Right cardiac atrium (tissue), 5 donors: ENCODE results near the gene IGSF9B. TPM values are rescaled to one million over a fixed set of nuclear protein-coding genes. Genes with fewer than 3 reads are reported as not detected.

Source experiments
- ATAC-seq, 2 donors: fragments of 200-7000 bp; cut with Tn5 transposase; one replicate each; pipeline versions ENCODE4 v1.8.0 to v1.9.1; 2020; ENCODE audit warnings: moderate library complexity in 2 of 2, mild to moderate bottlenecking in 1 of 2
- DNase-seq, 3 donors: peaks; one replicate each; pipeline ENCODE4 v3.0.0-alpha.2; 2020
- H3K27ac ChIP-seq: one replicate; pipeline ENCODE4 v1.5.1; 2013; ENCODE audit warnings: mild to moderate bottlenecking, low read length, control low read depth, moderate library complexity
- H3K27me3 ChIP-seq: one replicate; pipeline ENCODE4 v1.6.1; 2013; ENCODE audit not compliant: control insufficient read depth, insufficient read depth
- H3K4me1 ChIP-seq: one replicate; pipeline ENCODE4 v1.6.1; 2013; ENCODE audit warnings: low read length; ENCODE audit not compliant: control insufficient read depth, insufficient read depth
- H3K4me3 ChIP-seq: one replicate; pipeline ENCODE4 v1.5.1; 2013; ENCODE audit warnings: low read length, control low read depth
- H3K9me3 ChIP-seq: one replicate; pipeline ENCODE4 v1.6.1; 2013; ENCODE audit warnings: low read length; ENCODE audit not compliant: control insufficient read depth
- WGBS: extraction: QIAGEN DNeasy Blood & Tissue Kit; methylation state at CpG from one replicate; pipeline ENCODE4 v1.1.7; 2013; 5-methylcytosine and 5-hydroxymethylcytosine counted together
- intact Hi-C, 4 donors: fragments of 100-400 bp; cut with DNase I; formaldehyde crosslinking; loops; one replicate each; pipeline versions ENCODE4 v1.11.0 to v1.14.0; 2022 to 2023
- polyA plus RNA-seq: library from polyadenylated mRNA; stranded (reverse); fragments of 200-250 nt; gene quantifications from one replicate; pipeline ENCODE4 v1.2.3, GENCODE V29; 2013
- total RNA-seq, 4 donors: library from RNA; stranded (reverse); fragmentation: NEBNext Ultra II Directional; extraction: Animal tissue kit (Norgen Biotek cat#: 25700); gene quantifications; one replicate each; pipeline ENCODE4 v1.2.1, GENCODE V29; 2021
- donor health status: healthy with polysubstance abuse.
- donor health status: DM: no; HTN: yes; CAD: no.
- donor health status: DM: no; HTN: no; CAD: no.
- donor health status: DM: no; HTN: yes; CAD: no; lungs with severe emphysema.
- donor health status: DM: yes; HTN: yes; CAD: no.

The IGSF9B gene
- total and polyA plus RNA-seq, 5 donors = 27.8 to 58.9 (median 53.1) TPM

GRCh38 chr11:133967599-133968238 lies 11.0 kb upstream of the IGSF9B start:
- H3K4me1 ChIP-seq = no peaks in the 10 kb centered on the region
- intact Hi-C loops = loop anchor here in 1 of 4 donors (10.0 kb wide), 1 partner anchor 77 kb away; no protein-coding TSS in a partner anchor
- no peaks in the 10 kb centered on the region for H3K9me3 ChIP-seq
- H3K27me3 ChIP-seq = no peaks in the 10 kb centered on the region
- no peak for DNase-seq
- H3K4me3 ChIP-seq = no peak overlapping the region
- H3K27ac ChIP-seq = no peak overlapping the region
- WGBS = 75% methylated on average over 28 of the region's 28 CpGs
- ATAC-seq = peak in 1 of 2 donors; percentile 3

- Histone ChIP-seq H3K27ac (no peak overlapping the region), H3K9me3 (no peaks in the 10 kb centered on the region), H3K4me3 (no peak overlapping the region), H3K4me1 (no peaks in the 10 kb centered on the region), H3K27me3 (no peaks in the 10 kb centered on the region)
- DNase-seq (peak; percentile 71 to 87 (median 87)), ATAC-seq (peak; percentile 60 to 72)
- intact Hi-C loops = loop anchor here in 1 of 4 donors (10.0 kb wide), 1 partner anchor 78 kb away; no protein-coding TSS in a partner anchor
- 32% methylated on average over 43 of the region's 43 CpGs for WGBS
Measured at GRCh38 chr11:133966921-133967598, 10.3 kb upstream of the IGSF9B start.

- H3K4me1 ChIP-seq = no peaks in the 10 kb centered on the region
- H3K9me3 ChIP-seq = no peaks in the 10 kb centered on the region
- DNase-seq = peak in 2 of 3 donors; percentile 20 to 23
- H3K4me3 ChIP-seq = no peak overlapping the region
- H3K27ac ChIP-seq = no peak overlapping the region
- WGBS = 67% methylated on average over 7 of the region's 7 CpGs
- ATAC-seq = no peak
- intact Hi-C loops = loop anchor here in 1 of 4 donors (10.0 kb wide), 1 partner anchor 79 kb away; no protein-coding TSS in a partner anchor
- H3K27me3 ChIP-seq = no peaks in the 10 kb centered on the region
Measured at GRCh38 chr11:133966172-133966651, 9.4 kb upstream of the IGSF9B start.

- ATAC-seq (peak; percentile 56 to 59), DNase-seq (peak in 1 of 3 donors; percentile 37)
- Histone ChIP-seq H3K4me1 (no peaks in the 10 kb centered on the region), H3K27ac (no peak overlapping the region), H3K4me3 (no peak overlapping the region), H3K27me3 (no peaks in the 10 kb centered on the region), H3K9me3 (no peaks in the 10 kb centered on the region)
- intact Hi-C loops = loop anchor here in 1 of 4 donors (10.0 kb wide), 1 partner anchor 80 kb away; no protein-coding TSS in a partner anchor
- 68% methylated on average over 10 of the region's 10 CpGs for WGBS
Measured at GRCh38 chr11:133965031-133965601, 8.3 kb upstream of the IGSF9B start.

- no peaks in the 10 kb centered on the region for H3K9me3 ChIP-seq
- 91% methylated on average over 7 of the region's 7 CpGs for WGBS
- H3K27me3 ChIP-seq = no peaks in the 10 kb centered on the region
- no peaks in the 10 kb centered on the region for H3K4me1 ChIP-seq
- ATAC-seq (no peak), DNase-seq (no peak)
- intact Hi-C loops = loop anchor here in 1 of 4 donors (10.0 kb wide), 1 partner anchor 80 kb away; no protein-coding TSS in a partner anchor
- H3K4me3 ChIP-seq = no peak overlapping the region
- H3K27ac ChIP-seq = no peak overlapping the region
Measured at GRCh38 chr11:133964356-133964755, 7.6 kb upstream of the IGSF9B start.

- Histone ChIP-seq H3K27ac (no peak overlapping the region), H3K4me1 (no peaks in the 10 kb centered on the region), H3K9me3 (no peaks in the 10 kb centered on the region), H3K27me3 (no peaks in the 10 kb centered on the region), H3K4me3 (no peak overlapping the region)
- no peak for ATAC-seq
- DNase-seq = peak in 1 of 3 donors; percentile 5
- WGBS = 88% methylated on average over 8 of the region's 8 CpGs
- intact Hi-C loops = loop anchor here in 1 of 4 donors (10.0 kb wide), 1 partner anchor 83 kb away; no protein-coding TSS in a partner anchor
Measured at GRCh38 chr11:133961890-133962289, 5.1 kb upstream of the IGSF9B start.

GRCh38 chr11:133957900-133958299 lies 1.1 kb upstream of the IGSF9B start:
- DNase-seq (peak in 2 of 3 donors; percentile 9 to 40), ATAC-seq (no peak)
- 32% methylated on average over 7 of the region's 7 CpGs for WGBS
- Histone ChIP-seq H3K27ac (no peak overlapping the region), H3K27me3 (no peaks in the 10 kb centered on the region), H3K4me3 (no peak overlapping the region), H3K9me3 (no peaks in the 10 kb centered on the region), H3K4me1 (peaks cover 2% of the 10 kb centered on the region)
- intact Hi-C loops = loop anchor here in 1 of 4 donors (10.0 kb wide), 1 partner anchor 87 kb away; no protein-coding TSS in a partner anchor

GRCh38 chr11:133955945-133956421 lies 785 bp downstream of the IGSF9B start:
- intact Hi-C loops = loop anchor here in 1 of 4 donors (10.0 kb wide), 1 partner anchor 89 kb away; no protein-coding TSS in a partner anchor
- peak in 2 of 3 donors; percentile 65 to 66 for DNase-seq
- Histone ChIP-seq H3K27me3 (no peaks in the 10 kb centered on the region), H3K9me3 (no peaks in the 10 kb centered on the region), H3K4me3 (peak overlapping the region; percentile 51), H3K27ac (peak overlapping the region; percentile 65), H3K4me1 (peaks cover 7% of the 10 kb centered on the region)
- ATAC-seq = peak; percentile 4 to 17
- under 1% methylated on average over 58 of the region's 58 CpGs for WGBS

GRCh38 chr11:133955081-133955891 lies 1.5 kb downstream of the IGSF9B start:
- intact Hi-C loops = loop anchor here in 1 of 4 donors (10.0 kb wide), 1 partner anchor 90 kb away; no protein-coding TSS in a partner anchor
- peak; percentile 60 to 73 for ATAC-seq

GRCh38 chr11:133953999-133954398 lies 2.8 kb downstream of the IGSF9B start:
- WGBS = 80% methylated on average over 8 of the region's 8 CpGs
- intact Hi-C loops = loop anchor here in 1 of 4 donors (10.0 kb wide), 1 partner anchor 91 kb away; no protein-coding TSS in a partner anchor
- peaks cover 7% of the 10 kb centered on the region for H3K4me1 ChIP-seq
- no peak overlapping the region for H3K4me3 ChIP-seq
- DNase-seq = peak in 2 of 3 donors; percentile 14 to 28
- H3K27ac ChIP-seq = peak overlapping the region; percentile 20
- no peaks in the 10 kb centered on the region for H3K27me3 ChIP-seq
- H3K9me3 ChIP-seq = no peaks in the 10 kb centered on the region
- no peak for ATAC-seq

More at GRCh38 chr11:133955081-133955891, 1.5 kb downstream of the IGSF9B start:
- no peaks in the 10 kb centered on the region for H3K9me3 ChIP-seq
- WGBS = 3% methylated on average over 49 of the region's 49 CpGs
- peaks cover 7% of the 10 kb centered on the region for H3K4me1 ChIP-seq
- peak; percentile 78 to 90 (median 85) for DNase-seq
- H3K4me3 ChIP-seq = peak overlapping the region; percentile 51
- peak overlapping the region; percentile 93 for H3K27ac ChIP-seq
- H3K27me3 ChIP-seq = no peaks in the 10 kb centered on the region
